SK-N-MC (cell line): ENCODE measurements around the gene VTA1.

Experiments used
- EZH2 ChIP-seq: fragments of 200-600 bp; sonication (generic); IDR thresholded peaks from one replicate; pipeline ENCODE4 v1.6.1; 2017; ENCODE audit warnings: antibody characterized with exemption
- POLR2AphosphoS5 ChIP-seq: IDR thresholded peaks from 2 replicates; pipeline ENCODE4 v1.6.1; 2012; ENCODE audit warnings: mild to moderate bottlenecking, low read depth, low read length, borderline replicate concordance

GRCh38 chr6:142238881-142239280, 91.8 kb downstream of the VTA1 start:
- no peak for TF ChIP-seq EZH2
- no peak for TF ChIP-seq POLR2AphosphoS5
